ENCODE data around the gene LATS1.

LATS1 gene

GRCh38 chr6:149711711-149712110, 6.2 kb downstream of the LATS1 start:
- Histone ChIP-seq H3K4me3 (ENCODE audit: low read depth, low read length) (no peak overlapping the region), H3K4me1 (no peaks in the 10 kb centered on the region), H3K36me3 (no peaks in the 10 kb centered on the region), H3K27me3 (no peaks in the 10 kb centered on the region), H3K9me3 (no peaks in the 10 kb centered on the region; the same call in 1 of the 2 replicates)
- TF ChIP-seq CTCF (IDR thresholded peaks at IDR 0.05; ENCODE audit: low read depth, low read length): no peak
- DNase-seq: no peak

- Histone ChIP-seq H3K4me1 (peaks cover 3% of the 10 kb centered on the region; the same call in 1 of the 2 replicates), H3K36me3 (peaks cover 18% of the 10 kb centered on the region), H3K4me3 (ENCODE audit: low read depth, low read length) (no peak overlapping the region), H3K27me3 (no peaks in the 10 kb centered on the region), H3K9me3 (no peaks in the 10 kb centered on the region)
- DNase-seq: no peak
- TF ChIP-seq CTCF (IDR thresholded peaks at IDR 0.05; ENCODE audit: low read depth, low read length): no peak
Measured at GRCh38 chr6:149701714-149702113, 16.2 kb downstream of the LATS1 start.

GRCh38 chr6:149699150-149699549, 18.8 kb downstream of the LATS1 start:
- no peak overlapping the region for H3K4me3 ChIP-seq (ENCODE audit: low read depth, low read length)
- peaks cover 26% of the 10 kb centered on the region for H3K36me3 ChIP-seq
- peak; percentile 11; the same call in 1 of the 2 replicates for TF ChIP-seq CTCF (IDR thresholded peaks at IDR 0.05; ENCODE audit: low read depth, low read length)
- no peaks in the 10 kb centered on the region; the same call in none of the 2 replicates for H3K4me1 ChIP-seq
- no peak for DNase-seq
- H3K9me3 ChIP-seq: no peaks in the 10 kb centered on the region
- H3K27me3 ChIP-seq: no peaks in the 10 kb centered on the region

GRCh38 chr6:149698175-149698574, 19.7 kb downstream of the LATS1 start:
- no peaks in the 10 kb centered on the region; the same call in none of the 2 replicates for H3K4me1 ChIP-seq
- peaks cover 30% of the 10 kb centered on the region for H3K36me3 ChIP-seq
- TF ChIP-seq CTCF (IDR thresholded peaks at IDR 0.05; ENCODE audit: low read depth, low read length): no peak
- no peaks in the 10 kb centered on the region for H3K9me3 ChIP-seq
- no peak overlapping the region for H3K4me3 ChIP-seq (ENCODE audit: low read depth, low read length)
- no peak for DNase-seq
- H3K27me3 ChIP-seq: no peaks in the 10 kb centered on the region

- Histone ChIP-seq H3K36me3 (peaks cover 40% of the 10 kb centered on the region), H3K4me3 (ENCODE audit: low read depth, low read length) (no peak overlapping the region), H3K9me3 (no peaks in the 10 kb centered on the region), H3K4me1 (no peaks in the 10 kb centered on the region; the same call in none of the 2 replicates), H3K27me3 (no peaks in the 10 kb centered on the region)
- no peak for TF ChIP-seq CTCF (IDR thresholded peaks at IDR 0.05; ENCODE audit: low read depth, low read length)
- DNase-seq: no peak
Measured at GRCh38 chr6:149696901-149697300, 21.0 kb downstream of the LATS1 start.

- H3K4me1 ChIP-seq: no peaks in the 10 kb centered on the region; the same call in none of the 2 replicates
- peaks cover 38% of the 10 kb centered on the region for H3K36me3 ChIP-seq
- TF ChIP-seq CTCF (IDR thresholded peaks at IDR 0.05; ENCODE audit: low read depth, low read length): no peak
- DNase-seq: no peak
- no peaks in the 10 kb centered on the region for H3K9me3 ChIP-seq
- H3K27me3 ChIP-seq: no peaks in the 10 kb centered on the region
- H3K4me3 ChIP-seq (ENCODE audit: low read depth, low read length): no peak overlapping the region
Measured at GRCh38 chr6:149694921-149695320, 23.0 kb downstream of the LATS1 start.
